SK-N-SH (cell line): ENCODE results near the gene ATG2B. TPM values are rescaled to one million over a fixed set of nuclear protein-coding genes. Genes with fewer than 3 reads are reported as not detected.

Experiments
- CTCF ChIA-PET: fragments of 300-600, 350-600 bp; formaldehyde crosslinking; extraction: SDS; loops from one replicate; lab custom pipeline; 2021; lab: Yijun Ruan, JAX
- POLR2A ChIA-PET: fragments of 350-600 bp; sonication (Branson Sonifier 250); formaldehyde crosslinking; extraction: SDS; loops from one replicate; lab custom pipeline; 2020; ENCODE audit warnings: antibody characterized with exemption, inconsistent platforms; lab: Yijun Ruan, JAX
- DNase-seq: peaks from one replicate; pipeline ENCODE4 v3.0.0; 2012
- H2AFZ ChIP-seq: fragments of 200-600 bp; sonication (generic); 2 replicates; pipeline ENCODE4 v1.8.1; 2016; ENCODE audit warnings: antibody characterized with exemption, mild to moderate bottlenecking, low read depth
- H3F3A ChIP-seq: fragments of 200-600 bp; sonication (generic); replicated peaks from 2 replicates; pipeline ENCODE3; 2016; ENCODE audit warnings: antibody characterized with exemption, mild to moderate bottlenecking; ENCODE audit not compliant: insufficient read depth
- H3K27ac ChIP-seq, 2 experiments: fragments of 200-500 bp in 1 of 2; fragments of 200-600 bp in 1 of 2; sonication (Bioruptor generic) in 1 of 2; sonication (generic), shearing (Covaris generic) in 1 of 2; 2 replicates each; pipeline versions ENCODE4 v1.5.1 to v1.6.1; 2014 to 2016; ENCODE audit warnings: low read depth in 2 of 2, inconsistent platforms in 1 of 2, low read length in 1 of 2, mild to moderate bottlenecking in 1 of 2, mixed read lengths in 1 of 2
- H3K27me3 ChIP-seq: fragments of 200-600 bp; sonication (generic), shearing (Covaris generic); 2 replicates; pipeline ENCODE4 v1.6.1; 2016; ENCODE audit warnings: mixed run types; ENCODE audit not compliant: insufficient read depth
- H3K36me3 ChIP-seq, 2 experiments: fragments of 200-500 bp in 1 of 2; fragments of 200-600 bp in 1 of 2; sonication (Bioruptor generic) in 1 of 2; sonication (generic) in 1 of 2; replicated peaks in 1 of 2; 2 replicates each; pipeline versions ENCODE3 to v1.5.1; 2014 to 2016; ENCODE audit warnings: low read length in 1 of 2, mild to moderate bottlenecking in 1 of 2; ENCODE audit not compliant: insufficient read depth in 2 of 2, control insufficient read depth in 1 of 2
- H3K4me1 ChIP-seq, 2 experiments: fragments of 200-500 bp in 1 of 2; fragments of 200-600 bp in 1 of 2; sonication (Bioruptor generic) in 1 of 2; sonication (generic), shearing (Covaris generic) in 1 of 2; 2 replicates each; pipeline versions ENCODE4 v1.5.1 to v1.6.1; 2014 to 2016; ENCODE audit warnings: low read depth in 1 of 2, low read length in 1 of 2, mixed run types in 1 of 2; ENCODE audit not compliant: insufficient read depth in 2 of 2, control insufficient read depth in 1 of 2
- H3K4me2 ChIP-seq: fragments of 200-600 bp; sonication (generic), shearing (Covaris generic); 2 replicates; pipeline ENCODE4 v1.6.1; 2017; ENCODE audit warnings: mixed run types
- H3K4me3 ChIP-seq, 2 experiments: fragments of 200-500 bp in 1 of 2; fragments of 200-600 bp in 1 of 2; sonication (Bioruptor generic) in 1 of 2; sonication (generic), shearing (Covaris generic) in 1 of 2; 2 replicates each; pipeline versions ENCODE4 v1.5.1 to v1.8.1; 2014 to 2016; ENCODE audit warnings: low read depth in 2 of 2, inconsistent platforms in 1 of 2, low read length in 1 of 2, mild to moderate bottlenecking in 1 of 2, mixed read lengths in 1 of 2, moderate library complexity in 1 of 2
- H3K79me2 ChIP-seq: fragments of 200-600 bp; sonication (generic); 2 replicates; pipeline ENCODE4 v1.8.1; 2017; ENCODE audit warnings: mild to moderate bottlenecking; ENCODE audit not compliant: insufficient read depth
- H3K9ac ChIP-seq: fragments of 200-600 bp; sonication (generic); 2 replicates; pipeline ENCODE4 v1.6.1; 2017; ENCODE audit warnings: mixed run types
- H3K9me2 ChIP-seq: fragments of 200-600 bp; sonication (generic); 2 replicates; pipeline ENCODE4 v1.6.1; 2017; ENCODE audit warnings: mixed run types
- H3K9me3 ChIP-seq: fragments of 200-600 bp; sonication (generic); 2 replicates; pipeline ENCODE4 v1.6.1; 2017; ENCODE audit warnings: mixed run types, mild to moderate bottlenecking, moderate library complexity
- H4K20me1 ChIP-seq: fragments of 200-600 bp; sonication (generic); 2 replicates; pipeline ENCODE4 v1.6.1; 2017; ENCODE audit warnings: mild to moderate bottlenecking, mixed run types; ENCODE audit not compliant: insufficient read depth
- EP300 ChIP-seq, 2 experiments: IDR thresholded peaks; 2 replicates each; pipeline versions ENCODE4 v1.4.0 to v1.6.1; 2012; ENCODE audit warnings: borderline replicate concordance in 1 of 2, low read depth in 1 of 2, low read length in 1 of 2
- EZH2phosphoT487 ChIP-seq: fragments of 200-600 bp; sonication (generic); IDR thresholded peaks from 2 replicates; pipeline ENCODE4 v1.6.1; 2017; ENCODE audit warnings: low read depth, mixed run types, mild to moderate bottlenecking, antibody characterized with exemption, moderate library complexity, borderline replicate concordance
- FOSL2 ChIP-seq: IDR thresholded peaks from 2 replicates; pipeline ENCODE4 v1.4.0; 2012; ENCODE audit warnings: low read depth, mild to moderate bottlenecking, moderate library complexity, borderline replicate concordance
- FOXM1 ChIP-seq: IDR thresholded peaks from 2 replicates; pipeline ENCODE4 v1.4.0; 2012; ENCODE audit warnings: low read depth, mild to moderate bottlenecking
- GABPA ChIP-seq: IDR thresholded peaks from 2 replicates; pipeline ENCODE4 v1.4.0; 2012; ENCODE audit warnings: low read depth, mild to moderate bottlenecking
- JUND ChIP-seq: IDR thresholded peaks from 2 replicates; pipeline ENCODE4 v1.4.0; 2012
- PBX3 ChIP-seq: IDR thresholded peaks from 2 replicates; pipeline ENCODE4; 2012
- POLR2AphosphoS5 ChIP-seq: IDR thresholded peaks from 2 replicates; pipeline ENCODE4 v1.6.1; 2012; ENCODE audit warnings: low read depth, low read length
- REST ChIP-seq: IDR thresholded peaks from 2 replicates; pipeline ENCODE4 v1.6.1; 2012; ENCODE audit warnings: mild to moderate bottlenecking, low read depth, low read length, moderate library complexity
- SIN3A ChIP-seq: IDR thresholded peaks from 2 replicates; pipeline ENCODE4 v1.6.1; 2012; ENCODE audit warnings: low read depth, mild to moderate bottlenecking, low read length, moderate library complexity, borderline replicate concordance
- SMC3 ChIP-seq: IDR thresholded peaks from 2 replicates; pipeline ENCODE4 v1.6.1; 2012; ENCODE audit warnings: low read depth, low read length, improper control_type of control experiment
- TCF12 ChIP-seq: IDR thresholded peaks from 2 replicates; pipeline ENCODE4 v1.4.0; 2012
- TEAD4 ChIP-seq: IDR thresholded peaks from 2 replicates; pipeline ENCODE4 v1.4.0; 2012; ENCODE audit warnings: mild to moderate bottlenecking, borderline replicate concordance; ENCODE audit not compliant: insufficient read depth
- YY1 ChIP-seq: IDR thresholded peaks from 2 replicates; pipeline ENCODE4 v1.4.0; 2012; ENCODE audit warnings: low read depth, mild to moderate bottlenecking
- WGBS: methylation state at CpG from one replicate; pipeline ENCODE4 v1.1.6; 2017; ENCODE audit warnings: low lambda C conversion rate; 5-methylcytosine and 5-hydroxymethylcytosine counted together
- polyA plus RNA-seq, 3 experiments: library from polyadenylated mRNA; depleted of rRNA; stranded (reverse); fragments of >200 nt; gene quantifications; 2 replicates each; pipeline ENCODE4 v1.2.3, GENCODE V29; 2012
- TF ChIP-seq, protein P1 (sequence below): IDR thresholded peaks from 2 replicates; pipeline ENCODE4 v1.4.0; 2012; ENCODE audit warnings: low read depth
- TF ChIP-seq, protein P2 (sequence below): fragments of 150-350 bp; IDR thresholded peaks from 2 replicates; pipeline ENCODE4 v1.6.1; 2016; ENCODE audit warnings: mild to moderate bottlenecking, low read depth, low read length
- TF ChIP-seq, protein P3 (sequence below): fragments of 200-600 bp; sonication (generic); IDR thresholded peaks from 2 replicates; pipeline ENCODE4 v1.6.1; 2017; ENCODE audit warnings: antibody characterized with exemption, mild to moderate bottlenecking, moderate library complexity

Gene ATG2B
- polyA plus RNA-seq, 1 of the 3 experiments (the other 2 are of a cell fraction): 5.8 TPM

DNA sequence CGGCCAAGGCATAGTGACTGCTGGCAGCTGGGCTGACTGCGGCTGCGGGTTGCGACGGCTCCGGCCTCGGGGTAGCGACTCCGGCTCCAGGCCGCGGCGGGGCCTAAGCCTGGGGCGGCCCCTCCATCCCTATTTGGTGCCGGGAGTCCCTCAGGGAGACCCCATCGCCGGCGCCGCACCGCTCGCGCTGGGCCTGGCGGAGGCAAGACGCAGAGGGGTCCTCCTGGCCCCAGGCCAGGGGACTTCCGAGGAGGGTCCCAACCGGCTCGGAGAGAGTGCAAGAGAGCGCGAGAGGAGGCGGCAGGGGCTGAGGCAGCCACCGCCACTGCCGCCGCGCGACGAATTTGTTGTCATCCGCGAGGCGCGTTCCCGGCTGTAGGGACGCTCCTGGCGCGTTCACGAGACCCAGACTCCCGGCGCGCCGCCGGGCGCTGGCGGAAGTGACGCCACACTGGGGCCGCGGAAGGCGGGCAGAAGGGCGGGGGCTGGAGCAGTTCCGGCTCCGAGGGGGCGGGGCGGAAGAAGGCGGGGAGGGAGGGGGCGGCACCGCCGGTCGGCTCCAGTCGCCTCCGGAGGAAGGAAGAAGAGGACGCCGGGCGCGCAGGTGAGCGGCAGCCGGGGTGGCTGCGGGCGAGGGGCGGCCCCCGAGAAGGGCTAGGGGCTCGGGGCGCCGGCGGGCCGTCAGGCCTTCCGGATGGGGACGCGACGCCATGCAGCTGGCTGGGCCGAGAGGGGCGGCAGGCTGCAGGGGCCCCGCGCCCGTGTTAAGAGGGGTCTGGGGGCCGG is at the start of gene ATG2B, which contains the start of gene GSKIP (continued):
- TF ChIP-seq PBX3 (no peak), EZH2phosphoT487 (no peak), EP300 (IDR thresholded peaks at IDR 0.05; ENCODE audit: borderline replicate concordance in 1 of 2, low read depth in 1 of 2, low read length in 1 of 2) (0 out of 4 replicates have a peak, but pooled peaks of 1 of the 2 experiments have one; percentile 16), SMC3 (no peak), TEAD4 (no peak), FOSL2 (no peak), GABPA (peak; percentile 86)

DNA sequence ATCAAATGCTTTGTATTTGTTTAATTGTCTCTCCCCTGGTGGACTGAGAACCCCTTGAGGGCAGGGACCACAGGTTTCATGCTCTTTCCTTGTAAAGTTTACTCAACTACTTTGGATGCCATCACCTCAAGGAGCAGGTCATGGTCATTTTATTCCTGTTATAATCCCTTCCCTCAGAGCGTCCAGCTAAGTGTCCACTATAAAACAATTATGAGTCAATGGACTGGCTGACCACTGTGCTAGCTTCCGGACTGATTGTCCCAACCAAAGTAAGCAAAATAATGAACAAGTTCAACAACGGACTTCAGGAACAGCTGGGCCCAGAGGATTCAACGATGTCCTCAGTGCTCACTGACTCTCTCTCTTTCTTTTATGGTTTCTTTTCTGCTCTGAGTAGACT is 47.0 kb upstream of the ATG2B start:
- no peak for DNase-seq
- H2AFZ ChIP-seq: no peak overlapping the region
- POLR2A ChIA-PET: no interaction called here
- H3K79me2 ChIP-seq: no peaks in the 10 kb centered on the region
- H3K36me3 ChIP-seq: no peaks in the 10 kb centered on the region
- H3K4me1 ChIP-seq: no peaks in the 10 kb centered on the region
- H3K4me3 ChIP-seq: no peak overlapping the region
- H3F3A ChIP-seq: no peaks in the 10 kb centered on the region
- no peak overlapping the region for H3K27ac ChIP-seq
- H3K9me3 ChIP-seq: no peaks in the 10 kb centered on the region
- 90% methylated on average over 4 of the region's 4 CpGs for WGBS
- no peaks in the 10 kb centered on the region for H4K20me1 ChIP-seq
- H3K9me2 ChIP-seq: no peaks in the 10 kb centered on the region
- H3K27me3 ChIP-seq: no peaks in the 10 kb centered on the region
- no peak overlapping the region for H3K9ac ChIP-seq
- CTCF ChIA-PET: interaction anchor here (0.7 to 2.1 kb wide), 6 partner anchors 106 to 309 kb away, joined by 3 to 7 read pairs (median 4); no protein-coding TSS in a partner anchor
- no peak overlapping the region for H3K4me2 ChIP-seq
- TF ChIP-seq SMC3: no peak
- TF ChIP-seq SIN3A: no peak
- TF ChIP-seq TCF12: no peak
- no peak for TF ChIP-seq POLR2AphosphoS5
- TF ChIP-seq FOXM1: no peak

DNA sequence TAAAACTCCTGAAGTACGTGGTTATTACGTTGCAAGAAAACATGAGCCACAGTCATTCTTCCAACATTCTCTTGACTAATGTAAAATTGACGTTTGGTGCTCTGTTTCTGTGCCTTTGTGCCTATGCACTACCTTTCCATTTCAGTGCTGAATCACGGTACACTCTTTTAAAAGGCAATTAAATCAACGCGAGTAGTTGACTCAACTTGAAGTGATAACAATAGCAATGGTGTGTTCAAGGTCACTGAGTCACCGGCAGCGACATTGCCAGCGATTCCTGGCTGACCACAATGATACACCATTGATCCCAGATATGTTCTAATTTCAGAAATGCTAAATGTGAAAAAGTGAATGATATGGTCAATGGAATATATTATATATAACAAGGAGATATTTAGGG is 46.6 kb upstream of the ATG2B start:
- no peaks in the 10 kb centered on the region for H3F3A ChIP-seq
- no peak for DNase-seq
- H3K9me2 ChIP-seq: no peaks in the 10 kb centered on the region
- POLR2A ChIA-PET: no interaction called here
- no peak overlapping the region for H3K4me3 ChIP-seq
- H3K4me1 ChIP-seq: no peaks in the 10 kb centered on the region
- H2AFZ ChIP-seq: no peak overlapping the region
- no peaks in the 10 kb centered on the region for H3K27me3 ChIP-seq
- WGBS: 73% methylated on average over 9 of the region's 9 CpGs
- CTCF ChIA-PET: interaction anchor here (1.0 to 2.1 kb wide), 4 partner anchors 17 to 309 kb away, joined by 3 to 7 read pairs (median 4); no protein-coding TSS in a partner anchor
- no peaks in the 10 kb centered on the region for H3K36me3 ChIP-seq
- no peaks in the 10 kb centered on the region for H4K20me1 ChIP-seq
- H3K4me2 ChIP-seq: no peak overlapping the region
- H3K9ac ChIP-seq: no peak overlapping the region
- H3K27ac ChIP-seq: no peak overlapping the region
- no peaks in the 10 kb centered on the region for H3K9me3 ChIP-seq
- no peaks in the 10 kb centered on the region for H3K79me2 ChIP-seq
- no peak for TF ChIP-seq POLR2AphosphoS5
- TF ChIP-seq REST: no peak
- TF ChIP-seq SMC3: no peak
- TF ChIP-seq, protein P1, sequence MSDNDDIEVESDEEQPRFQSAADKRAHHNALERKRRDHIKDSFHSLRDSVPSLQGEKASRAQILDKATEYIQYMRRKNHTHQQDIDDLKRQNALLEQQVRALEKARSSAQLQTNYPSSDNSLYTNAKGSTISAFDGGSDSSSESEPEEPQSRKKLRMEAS: no peak
- TF ChIP-seq, protein P2, sequence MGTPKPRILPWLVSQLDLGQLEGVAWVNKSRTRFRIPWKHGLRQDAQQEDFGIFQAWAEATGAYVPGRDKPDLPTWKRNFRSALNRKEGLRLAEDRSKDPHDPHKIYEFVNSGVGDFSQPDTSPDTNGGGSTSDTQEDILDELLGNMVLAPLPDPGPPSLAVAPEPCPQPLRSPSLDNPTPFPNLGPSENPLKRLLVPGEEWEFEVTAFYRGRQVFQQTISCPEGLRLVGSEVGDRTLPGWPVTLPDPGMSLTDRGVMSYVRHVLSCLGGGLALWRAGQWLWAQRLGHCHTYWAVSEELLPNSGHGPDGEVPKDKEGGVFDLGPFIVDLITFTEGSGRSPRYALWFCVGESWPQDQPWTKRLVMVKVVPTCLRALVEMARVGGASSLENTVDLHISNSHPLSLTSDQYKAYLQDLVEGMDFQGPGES: no peak
- TF ChIP-seq EZH2phosphoT487: no peak
- TF ChIP-seq, protein P3, sequence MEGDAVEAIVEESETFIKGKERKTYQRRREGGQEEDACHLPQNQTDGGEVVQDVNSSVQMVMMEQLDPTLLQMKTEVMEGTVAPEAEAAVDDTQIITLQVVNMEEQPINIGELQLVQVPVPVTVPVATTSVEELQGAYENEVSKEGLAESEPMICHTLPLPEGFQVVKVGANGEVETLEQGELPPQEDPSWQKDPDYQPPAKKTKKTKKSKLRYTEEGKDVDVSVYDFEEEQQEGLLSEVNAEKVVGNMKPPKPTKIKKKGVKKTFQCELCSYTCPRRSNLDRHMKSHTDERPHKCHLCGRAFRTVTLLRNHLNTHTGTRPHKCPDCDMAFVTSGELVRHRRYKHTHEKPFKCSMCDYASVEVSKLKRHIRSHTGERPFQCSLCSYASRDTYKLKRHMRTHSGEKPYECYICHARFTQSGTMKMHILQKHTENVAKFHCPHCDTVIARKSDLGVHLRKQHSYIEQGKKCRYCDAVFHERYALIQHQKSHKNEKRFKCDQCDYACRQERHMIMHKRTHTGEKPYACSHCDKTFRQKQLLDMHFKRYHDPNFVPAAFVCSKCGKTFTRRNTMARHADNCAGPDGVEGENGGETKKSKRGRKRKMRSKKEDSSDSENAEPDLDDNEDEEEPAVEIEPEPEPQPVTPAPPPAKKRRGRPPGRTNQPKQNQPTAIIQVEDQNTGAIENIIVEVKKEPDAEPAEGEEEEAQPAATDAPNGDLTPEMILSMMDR: no peak
- TF ChIP-seq JUND: no peak
- no peak for TF ChIP-seq YY1
